DND-41 (cell line): ENCODE measurements around the gene KIF26A.

Source experiments
- ATAC-seq: fragments of 200-7000 bp; cut with Tn5 transposase; 3 replicates; pipeline ENCODE4 v1.9.1; 2021; ENCODE audit warnings: low read depth; ENCODE audit not compliant: insufficient read depth
- DNase-seq: peaks from one replicate; pipeline ENCODE4 v3.0.0-alpha.2; 2020
- H2AFZ ChIP-seq: 2 replicates; pipeline ENCODE4 v1.6.0; 2012; ENCODE audit warnings: low read depth, low read length
- H3K27ac ChIP-seq: 2 replicates; pipeline ENCODE4 v1.5.1; 2012; ENCODE audit warnings: low read length, inconsistent platforms
- H3K27me3 ChIP-seq: fragments of 200-600 bp; sonication (generic); 2 replicates; pipeline ENCODE4 v1.6.0; 2012; ENCODE audit warnings: low read length, mild to moderate bottlenecking, inconsistent platforms; ENCODE audit not compliant: insufficient read depth, poor library complexity
- H3K36me3 ChIP-seq: 2 replicates; pipeline ENCODE4 v1.5.1; 2012; ENCODE audit warnings: low read length, inconsistent platforms; ENCODE audit not compliant: insufficient read depth
- H3K4me1 ChIP-seq: 2 replicates; pipeline ENCODE4 v1.5.1; 2012; ENCODE audit warnings: mild to moderate bottlenecking, low read length; ENCODE audit not compliant: insufficient read depth
- H3K4me2 ChIP-seq: 2 replicates; pipeline ENCODE4 v1.6.0; 2012; ENCODE audit warnings: mild to moderate bottlenecking, moderate library complexity, low read length, inconsistent platforms; ENCODE audit not compliant: insufficient read depth
- H3K4me3 ChIP-seq, 2 experiments: fragments of 200-600 bp in 1 of 2; shearing (Covaris generic) in 1 of 2; 2 replicates each; pipeline ENCODE4 v1.5.1; 2012 to 2016; ENCODE audit warnings: inconsistent platforms in 2 of 2, low read length in 2 of 2, mild to moderate bottlenecking in 2 of 2, low read depth in 1 of 2, moderate library complexity in 1 of 2
- H3K79me2 ChIP-seq: 2 replicates; pipeline ENCODE4 v1.6.0; 2012; ENCODE audit warnings: low read length, inconsistent platforms; ENCODE audit not compliant: insufficient read depth
- H3K9ac ChIP-seq: 2 replicates; pipeline ENCODE4 v1.6.0; 2012; ENCODE audit warnings: low read depth, mild to moderate bottlenecking, inconsistent platforms, low read length, moderate library complexity
- H3K9me3 ChIP-seq: 2 replicates; pipeline ENCODE4 v1.5.1; 2012; ENCODE audit warnings: low read length, moderate library complexity, mild to moderate bottlenecking, inconsistent platforms; ENCODE audit not compliant: insufficient read depth, severe bottlenecking
- H4K20me1 ChIP-seq: 2 replicates; pipeline ENCODE4 v1.6.0; 2012; ENCODE audit warnings: low read length; ENCODE audit not compliant: insufficient read depth
- EZH2 ChIP-seq: IDR thresholded peaks from 3 replicates; pipeline ENCODE4 v1.6.1; 2012; ENCODE audit warnings: borderline replicate concordance, low read depth, mild to moderate bottlenecking, moderate library complexity, low read length, inconsistent platforms; ENCODE audit not compliant: severe bottlenecking
- TF ChIP-seq, protein P1 (sequence below): IDR thresholded peaks from 2 replicates; pipeline ENCODE4 v1.5.1; 2012; ENCODE audit warnings: borderline replicate concordance, low read length, moderate library complexity, mild to moderate bottlenecking; ENCODE audit not compliant: poor library complexity, severe bottlenecking; ENCODE audit errors: extremely low read depth

KIF26A gene

DNA sequence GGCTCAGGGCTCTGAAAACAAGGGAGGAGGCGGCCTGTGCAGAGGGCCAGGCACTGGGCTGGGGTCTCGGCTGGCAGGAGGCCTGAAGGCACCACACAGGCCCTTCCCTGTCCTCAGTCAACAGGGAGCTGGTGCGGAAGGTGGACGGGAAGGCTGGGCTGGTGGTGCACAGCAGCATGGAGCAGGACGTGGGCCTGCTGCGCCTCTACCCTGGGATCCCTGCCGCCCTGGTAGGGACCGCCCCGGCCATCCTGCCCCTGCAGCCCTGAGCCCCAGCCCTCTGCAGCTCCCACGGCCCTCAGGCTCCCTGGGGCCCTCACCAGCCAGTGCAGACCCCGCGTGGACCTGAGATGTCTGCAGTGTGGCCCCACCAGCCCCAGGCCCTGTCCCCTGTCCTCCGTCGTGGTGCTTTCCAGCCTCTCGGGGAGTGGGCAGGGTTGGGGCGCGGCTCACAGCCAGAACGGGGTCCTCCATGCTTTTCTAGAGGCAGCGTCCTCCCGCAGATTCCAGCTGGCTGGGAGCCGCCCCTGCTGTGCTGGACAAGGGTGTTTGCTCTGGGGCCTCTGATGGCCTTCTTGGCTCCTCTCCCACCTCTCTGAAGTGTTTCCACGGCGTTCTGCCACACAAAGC is 34.8 kb upstream of the KIF26A start:
- Histone ChIP-seq H3K9me3 (no peaks in the 10 kb centered on the region), H3K27ac (no peak overlapping the region), H2AFZ (no peak overlapping the region), H3K79me2 (no peaks in the 10 kb centered on the region), H3K9ac (no peak overlapping the region), H3K27me3 (no peaks in the 10 kb centered on the region), H3K4me2 (no peak overlapping the region), H3K4me3 (no peak overlapping the region), H3K4me1 (no peaks in the 10 kb centered on the region), H4K20me1 (peaks cover 5% of the 10 kb centered on the region; the same call in 1 of the 2 replicates), H3K36me3 (no peaks in the 10 kb centered on the region)
- no peak for TF ChIP-seq EZH2
- TF ChIP-seq, protein P1, sequence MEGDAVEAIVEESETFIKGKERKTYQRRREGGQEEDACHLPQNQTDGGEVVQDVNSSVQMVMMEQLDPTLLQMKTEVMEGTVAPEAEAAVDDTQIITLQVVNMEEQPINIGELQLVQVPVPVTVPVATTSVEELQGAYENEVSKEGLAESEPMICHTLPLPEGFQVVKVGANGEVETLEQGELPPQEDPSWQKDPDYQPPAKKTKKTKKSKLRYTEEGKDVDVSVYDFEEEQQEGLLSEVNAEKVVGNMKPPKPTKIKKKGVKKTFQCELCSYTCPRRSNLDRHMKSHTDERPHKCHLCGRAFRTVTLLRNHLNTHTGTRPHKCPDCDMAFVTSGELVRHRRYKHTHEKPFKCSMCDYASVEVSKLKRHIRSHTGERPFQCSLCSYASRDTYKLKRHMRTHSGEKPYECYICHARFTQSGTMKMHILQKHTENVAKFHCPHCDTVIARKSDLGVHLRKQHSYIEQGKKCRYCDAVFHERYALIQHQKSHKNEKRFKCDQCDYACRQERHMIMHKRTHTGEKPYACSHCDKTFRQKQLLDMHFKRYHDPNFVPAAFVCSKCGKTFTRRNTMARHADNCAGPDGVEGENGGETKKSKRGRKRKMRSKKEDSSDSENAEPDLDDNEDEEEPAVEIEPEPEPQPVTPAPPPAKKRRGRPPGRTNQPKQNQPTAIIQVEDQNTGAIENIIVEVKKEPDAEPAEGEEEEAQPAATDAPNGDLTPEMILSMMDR: no peak
- DNase-seq: no peak
- no peak for ATAC-seq

DNA sequence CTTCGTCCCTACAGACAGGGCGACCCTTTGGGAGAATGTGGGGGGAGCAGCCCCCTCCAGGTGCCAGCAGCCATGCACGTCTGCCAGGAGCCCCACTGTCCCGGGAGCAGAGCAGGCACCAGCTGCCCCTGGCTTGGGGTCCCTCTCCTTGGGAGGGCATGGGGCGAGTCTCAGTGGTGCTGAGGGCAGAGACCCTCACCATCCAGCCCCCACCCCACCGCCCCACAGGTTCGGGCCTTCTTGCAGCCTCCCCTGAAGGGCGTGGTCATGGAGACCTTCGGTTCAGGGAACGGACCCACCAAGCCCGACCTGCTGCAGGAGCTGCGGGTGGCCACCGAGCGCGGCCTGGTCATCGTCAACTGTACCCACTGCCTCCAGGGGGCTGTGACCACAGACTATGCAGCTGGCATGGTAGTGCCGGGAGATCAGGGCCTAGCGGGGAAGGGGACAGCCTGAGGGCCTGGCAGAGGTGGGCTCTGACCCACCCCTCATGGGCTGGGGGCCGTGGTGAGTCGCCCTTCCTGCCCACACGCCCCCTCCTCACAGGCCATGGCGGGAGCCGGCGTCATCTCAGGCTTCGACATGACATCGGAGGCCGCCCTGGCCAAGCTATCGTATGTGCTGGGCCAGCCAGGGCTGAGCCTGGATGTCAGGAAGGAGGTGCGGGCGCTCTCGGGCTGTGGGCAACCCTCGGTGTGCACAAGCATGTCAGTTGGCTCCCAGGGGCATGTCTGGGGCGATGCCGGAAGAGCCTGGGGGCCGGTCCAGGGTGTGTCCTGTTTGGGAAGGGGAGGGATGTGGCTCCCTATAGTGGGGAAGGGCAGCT is 34.1 kb upstream of the KIF26A start:
- TF ChIP-seq EZH2: no peak
- TF ChIP-seq, protein P1: no peak
- no peaks in the 10 kb centered on the region for H3K27me3 ChIP-seq
- no peak overlapping the region for H3K27ac ChIP-seq
- H2AFZ ChIP-seq: no peak overlapping the region
- peaks cover 5% of the 10 kb centered on the region; the same call in 1 of the 2 replicates for H4K20me1 ChIP-seq
- ATAC-seq (no peak), DNase-seq (no peak)
- H3K4me3 ChIP-seq: no peak overlapping the region
- H3K4me1 ChIP-seq: no peaks in the 10 kb centered on the region
- H3K4me2 ChIP-seq: no peak overlapping the region
- H3K36me3 ChIP-seq: no peaks in the 10 kb centered on the region
- no peak overlapping the region for H3K9ac ChIP-seq
- no peaks in the 10 kb centered on the region for H3K79me2 ChIP-seq
- H3K9me3 ChIP-seq: no peaks in the 10 kb centered on the region

DNA sequence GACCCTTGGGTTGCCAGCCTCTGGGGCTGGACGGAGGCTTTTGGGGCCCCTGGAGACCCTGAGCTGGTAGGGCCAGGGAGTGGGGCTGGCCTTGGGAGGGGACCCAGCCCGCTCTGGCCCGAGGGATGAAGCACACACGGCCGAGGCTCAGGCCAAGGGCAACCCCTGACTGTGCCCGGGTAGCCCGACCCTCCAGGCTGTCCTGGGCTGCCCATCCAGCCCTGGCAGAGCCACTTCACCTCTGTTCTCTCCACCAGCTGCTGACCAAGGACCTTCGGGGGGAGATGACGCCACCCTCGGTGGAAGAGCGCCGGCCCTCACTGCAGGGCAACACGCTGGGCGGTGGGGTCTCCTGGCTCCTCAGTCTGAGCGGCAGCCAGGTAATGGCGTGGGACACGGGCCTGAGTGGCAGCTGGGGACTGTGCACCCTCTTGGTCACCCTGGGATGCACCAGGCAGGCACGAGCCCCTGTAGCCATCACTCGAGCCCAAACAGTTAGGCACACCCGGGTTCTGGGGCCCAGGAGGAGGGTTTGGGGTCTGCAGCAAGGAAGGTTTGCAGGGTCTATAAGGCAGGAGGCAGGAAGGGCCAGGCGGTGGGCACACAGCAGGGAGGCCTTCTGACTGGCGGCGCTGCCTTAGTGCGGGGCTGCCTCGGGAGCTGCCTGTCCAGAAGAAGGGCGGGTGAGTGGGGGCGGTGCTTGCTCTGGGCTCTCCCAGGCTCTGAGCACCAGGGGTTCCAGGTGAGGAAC is 33.1 kb upstream of the KIF26A start:
- H3K36me3 ChIP-seq: no peaks in the 10 kb centered on the region
- no peaks in the 10 kb centered on the region for H3K79me2 ChIP-seq
- H3K4me2 ChIP-seq: no peak overlapping the region
- DNase-seq: no peak
- no peak overlapping the region for H3K27ac ChIP-seq
- H3K4me3 ChIP-seq: no peak overlapping the region
- H4K20me1 ChIP-seq: peaks cover 5% of the 10 kb centered on the region; the same call in 1 of the 2 replicates
- H3K4me1 ChIP-seq: no peaks in the 10 kb centered on the region
- no peaks in the 10 kb centered on the region for H3K9me3 ChIP-seq
- no peak overlapping the region for H3K9ac ChIP-seq
- H3K27me3 ChIP-seq: no peaks in the 10 kb centered on the region
- no peak for TF ChIP-seq EZH2
- TF ChIP-seq, protein P1: no peak
- ATAC-seq: no peak
- H2AFZ ChIP-seq: no peak overlapping the region
